Neural progenitor cell (in vitro differentiated cells): Measurements from ENCODE around the gene CEP44. TPM values are rescaled to one million over a fixed set of nuclear protein-coding genes. Genes with fewer than 3 reads are reported as not detected.

Experiments
- DNase-seq: peaks from one replicate; pipeline ENCODE4 v3.0.0-alpha.2; 2016; ENCODE audit warnings: low spot score
- H2AFZ ChIP-seq: fragments of 200-600 bp; sonication (generic); replicated peaks from 2 replicates; pipeline ENCODE4 v1.6.1; 2016; ENCODE audit warnings: antibody characterized with exemption
- H3F3A ChIP-seq: fragments of 200-600 bp; sonication (generic); 2 replicates; pipeline ENCODE4 v1.6.1; 2016; ENCODE audit warnings: antibody characterized with exemption, low read depth
- H3K27ac ChIP-seq: fragments of 200-600 bp; sonication (generic); 2 replicates; pipeline ENCODE4 v1.5.1; 2016; ENCODE audit warnings: mild to moderate bottlenecking
- H3K27me3 ChIP-seq: fragments of 200-600 bp; sonication (generic); 2 replicates; pipeline ENCODE4 v1.6.1; 2016; ENCODE audit warnings: mild to moderate bottlenecking, moderate library complexity
- H3K36me3 ChIP-seq: fragments of 200-600 bp; sonication (generic); 2 replicates; pipeline ENCODE4 v1.5.1; 2016
- H3K4me1 ChIP-seq: fragments of 200-600 bp; sonication (generic); 2 replicates; pipeline ENCODE4 v1.6.1; 2016; ENCODE audit warnings: mixed run types
- H3K4me2 ChIP-seq: fragments of 200-600 bp; sonication (generic); 2 replicates; pipeline ENCODE4 v1.6.1; 2016
- H3K4me3 ChIP-seq: fragments of 200-600 bp; sonication (generic); 2 replicates; pipeline ENCODE4 v1.5.1; 2016
- H3K79me2 ChIP-seq: fragments of 200-600 bp; sonication (generic); 2 replicates; pipeline ENCODE4 v1.6.1; 2016; ENCODE audit warnings: low read depth
- H3K9ac ChIP-seq: fragments of 200-600 bp; sonication (generic); 2 replicates; pipeline ENCODE4 v1.6.1; 2016
- H3K9me3 ChIP-seq: fragments of 200-600 bp; sonication (generic); 2 replicates; pipeline ENCODE4 v1.5.1; 2016; ENCODE audit warnings: low read depth
- H4K20me1 ChIP-seq: fragments of 200-600 bp; sonication (generic); 2 replicates; pipeline ENCODE4 v1.6.1; 2016; ENCODE audit warnings: low read depth
- H3K27ac Mint-ChIP-seq: 3 replicates; pipeline ENCODE4 v1.8.0; 2021; ENCODE audit warnings: mixed read lengths
- H3K27me3 Mint-ChIP-seq: 2 replicates; pipeline ENCODE4 v1.8.0; 2022; ENCODE audit warnings: low read depth, mild to moderate bottlenecking, inconsistent platforms, moderate library complexity, mixed read lengths; ENCODE audit not compliant: insufficient read depth
- H3K36me3 Mint-ChIP-seq: 3 replicates; pipeline ENCODE4 v1.8.0; 2021; ENCODE audit warnings: mixed read lengths
- H3K4me1 Mint-ChIP-seq: 3 replicates; pipeline ENCODE4 v1.8.0; 2021; ENCODE audit warnings: mixed read lengths
- H3K4me3 Mint-ChIP-seq: 3 replicates; pipeline ENCODE4 v1.8.0; 2021; ENCODE audit warnings: mild to moderate bottlenecking, moderate library complexity, mixed read lengths
- H3K9me3 Mint-ChIP-seq: 3 replicates; pipeline ENCODE4 v1.8.0; 2020; ENCODE audit warnings: mixed read lengths
- CTCF ChIP-seq: fragments of 200-600 bp; sonication (generic); IDR thresholded peaks from 2 replicates; pipeline ENCODE4 v1.5.1; 2017; ENCODE audit warnings: antibody characterized with exemption, mild to moderate bottlenecking
- EZH2 ChIP-seq: fragments of 200-600 bp; sonication (generic); IDR thresholded peaks from 2 replicates; pipeline ENCODE4 v1.6.1; 2017; ENCODE audit warnings: antibody characterized with exemption, mild to moderate bottlenecking, moderate library complexity
- EZH2phosphoT487 ChIP-seq: fragments of 200-600 bp; sonication (generic); IDR thresholded peaks from 2 replicates; pipeline ENCODE4 v1.6.1; 2017; ENCODE audit warnings: antibody characterized with exemption
- total RNA-seq: library from RNA; depleted of rRNA; stranded (reverse); fragments of >200 nt; gene quantifications from 2 replicates; pipeline ENCODE4 v1.2.3, GENCODE V29; 2015; ENCODE audit warnings: low replicate concordance

The CEP44 gene
- total RNA-seq, 1 donor from 2014 or later: 76.1 TPM

GRCh38 chr4:174244441-174244840 lies 39.3 kb upstream of the CEP44 start:
- Mint-ChIP-seq H3K4me1 (no peaks in the 10 kb centered on the region), H3K27ac (no peak overlapping the region), H3K36me3 (no peaks in the 10 kb centered on the region), H3K27me3 (no peaks in the 10 kb centered on the region), H3K4me3 (no peak overlapping the region), H3K9me3 (no peaks in the 10 kb centered on the region)
- Histone ChIP-seq H3K4me3 (no peak overlapping the region), H3K9me3 (no peaks in the 10 kb centered on the region), H3F3A (no peaks in the 10 kb centered on the region), H3K9ac (no peak overlapping the region), H3K27me3 (no peaks in the 10 kb centered on the region), H4K20me1 (no peaks in the 10 kb centered on the region), H3K36me3 (no peaks in the 10 kb centered on the region), H3K79me2 (no peaks in the 10 kb centered on the region), H3K4me1 (no peaks in the 10 kb centered on the region), H2AFZ (no peak overlapping the region), H3K27ac (no peak overlapping the region), H3K4me2 (no peak overlapping the region)
- TF ChIP-seq EZH2: no peak
- no peak for DNase-seq

- Histone ChIP-seq H3K4me3 (no peak overlapping the region), H3K4me2 (no peak overlapping the region), H3K79me2 (no peaks in the 10 kb centered on the region), H3K27ac (no peak overlapping the region), H3K9me3 (no peaks in the 10 kb centered on the region), H3K9ac (no peak overlapping the region), H3F3A (no peaks in the 10 kb centered on the region), H2AFZ (no peak overlapping the region), H3K36me3 (no peaks in the 10 kb centered on the region), H4K20me1 (no peaks in the 10 kb centered on the region), H3K27me3 (no peaks in the 10 kb centered on the region), H3K4me1 (no peaks in the 10 kb centered on the region)
- no peak overlapping the region for H3K4me3 Mint-ChIP-seq
- no peaks in the 10 kb centered on the region for H3K36me3 Mint-ChIP-seq
- H3K27me3 Mint-ChIP-seq: no peaks in the 10 kb centered on the region
- no peak overlapping the region for H3K27ac Mint-ChIP-seq
- TF ChIP-seq EZH2phosphoT487: no peak
- TF ChIP-seq CTCF: no peak
- no peak for TF ChIP-seq EZH2
- no peak for DNase-seq
- no peaks in the 10 kb centered on the region for H3K4me1 Mint-ChIP-seq
- no peaks in the 10 kb centered on the region for H3K9me3 Mint-ChIP-seq
Observed at GRCh38 chr4:174245714-174246113, 38.0 kb upstream of the CEP44 start.

GRCh38 chr4:174248407-174248806 lies 35.3 kb upstream of the CEP44 start:
- H3K9ac ChIP-seq: no peak overlapping the region
- no peak overlapping the region for H3K4me3 ChIP-seq
- Mint-ChIP-seq H3K4me1 (no peaks in the 10 kb centered on the region), H3K9me3 (no peaks in the 10 kb centered on the region), H3K27me3 (no peaks in the 10 kb centered on the region), H3K36me3 (no peaks in the 10 kb centered on the region), H3K4me3 (no peak overlapping the region), H3K27ac (no peak overlapping the region)
- no peaks in the 10 kb centered on the region for H3K27me3 ChIP-seq
- no peaks in the 10 kb centered on the region for H4K20me1 ChIP-seq
- no peak for DNase-seq
- H3K79me2 ChIP-seq: no peaks in the 10 kb centered on the region
- no peaks in the 10 kb centered on the region for H3K9me3 ChIP-seq
- H3K4me2 ChIP-seq: no peak overlapping the region
- H3K36me3 ChIP-seq: no peaks in the 10 kb centered on the region
- no peak overlapping the region for H2AFZ ChIP-seq
- no peaks in the 10 kb centered on the region for H3K4me1 ChIP-seq
- H3F3A ChIP-seq: no peaks in the 10 kb centered on the region
- H3K27ac ChIP-seq: no peak overlapping the region
- TF ChIP-seq EZH2phosphoT487: no peak
- TF ChIP-seq EZH2: no peak
- TF ChIP-seq CTCF: no peak

- Histone ChIP-seq H3K27ac (no peak overlapping the region), H3K9me3 (no peaks in the 10 kb centered on the region), H3K79me2 (no peaks in the 10 kb centered on the region), H3K4me1 (no peaks in the 10 kb centered on the region), H3F3A (no peaks in the 10 kb centered on the region), H4K20me1 (no peaks in the 10 kb centered on the region), H3K4me2 (no peak overlapping the region), H3K4me3 (no peak overlapping the region), H3K9ac (no peak overlapping the region), H2AFZ (no peak overlapping the region), H3K27me3 (no peaks in the 10 kb centered on the region), H3K36me3 (no peaks in the 10 kb centered on the region)
- Mint-ChIP-seq H3K9me3 (no peaks in the 10 kb centered on the region), H3K27me3 (no peaks in the 10 kb centered on the region), H3K4me3 (no peak overlapping the region), H3K4me1 (no peaks in the 10 kb centered on the region), H3K27ac (no peak overlapping the region), H3K36me3 (no peaks in the 10 kb centered on the region)
- TF ChIP-seq EZH2: no peak
- TF ChIP-seq CTCF: no peak
- TF ChIP-seq EZH2phosphoT487: no peak
- no peak for DNase-seq
Observed at GRCh38 chr4:174252412-174252811, 31.3 kb upstream of the CEP44 start.
